Type B pancreatic cell (in vitro differentiated cells): ENCODE measurements around the gene RUNDC1. TPM values are rescaled to one million over a fixed set of nuclear protein-coding genes. Genes with fewer than 3 reads are reported as not detected.
"Not testable (repeated sequence)": the region's sequence is repeated elsewhere in the genome, so short reads cannot be mapped to it uniquely, and the experiment has no call there.

Experiments
- DNase-seq: peaks from one replicate; pipeline ENCODE4 v3.0.0; 2021; ENCODE audit warnings: mixed read lengths; ENCODE audit not compliant: unreplicated experiment; ENCODE audit errors: extremely low spot score
- H3K27ac Mint-ChIP-seq: 2 replicates; pipeline ENCODE4 v1.8.0; 2021; ENCODE audit warnings: mild to moderate bottlenecking, mixed read lengths
- H3K27me3 Mint-ChIP-seq: 2 replicates; pipeline ENCODE4 v1.8.0; 2021; ENCODE audit warnings: mixed read lengths
- H3K36me3 Mint-ChIP-seq: 2 replicates; pipeline ENCODE4 v1.8.0; 2021; ENCODE audit warnings: mixed read lengths
- H3K4me1 Mint-ChIP-seq: one replicate; pipeline ENCODE4 v1.8.0; 2021; ENCODE audit warnings: mixed read lengths; ENCODE audit not compliant: unreplicated experiment
- H3K4me3 Mint-ChIP-seq: 2 replicates; pipeline ENCODE4 v1.8.0; 2021; ENCODE audit warnings: mild to moderate bottlenecking, mixed read lengths
- H3K9me3 Mint-ChIP-seq: 2 replicates; pipeline ENCODE4 v1.8.0; 2021; ENCODE audit warnings: mixed read lengths
- total RNA-seq: library from RNA; stranded (reverse); gene quantifications from 2 replicates; pipeline ENCODE4 v1.2.1, GENCODE V29; 2021; ENCODE audit warnings: low replicate concordance
- TF ChIP-seq, protein P1 (sequence below): fragments of 200-600 bp; sonication (generic); conservative IDR thresholded peaks from 2 replicates; pipeline ENCODE4 v1.5.0; 2021; ENCODE audit warnings: antibody characterized with exemption, mild to moderate bottlenecking

RUNDC1 gene
- total RNA-seq, 1 donor from 2014 or later: 18.2 TPM

DNA sequence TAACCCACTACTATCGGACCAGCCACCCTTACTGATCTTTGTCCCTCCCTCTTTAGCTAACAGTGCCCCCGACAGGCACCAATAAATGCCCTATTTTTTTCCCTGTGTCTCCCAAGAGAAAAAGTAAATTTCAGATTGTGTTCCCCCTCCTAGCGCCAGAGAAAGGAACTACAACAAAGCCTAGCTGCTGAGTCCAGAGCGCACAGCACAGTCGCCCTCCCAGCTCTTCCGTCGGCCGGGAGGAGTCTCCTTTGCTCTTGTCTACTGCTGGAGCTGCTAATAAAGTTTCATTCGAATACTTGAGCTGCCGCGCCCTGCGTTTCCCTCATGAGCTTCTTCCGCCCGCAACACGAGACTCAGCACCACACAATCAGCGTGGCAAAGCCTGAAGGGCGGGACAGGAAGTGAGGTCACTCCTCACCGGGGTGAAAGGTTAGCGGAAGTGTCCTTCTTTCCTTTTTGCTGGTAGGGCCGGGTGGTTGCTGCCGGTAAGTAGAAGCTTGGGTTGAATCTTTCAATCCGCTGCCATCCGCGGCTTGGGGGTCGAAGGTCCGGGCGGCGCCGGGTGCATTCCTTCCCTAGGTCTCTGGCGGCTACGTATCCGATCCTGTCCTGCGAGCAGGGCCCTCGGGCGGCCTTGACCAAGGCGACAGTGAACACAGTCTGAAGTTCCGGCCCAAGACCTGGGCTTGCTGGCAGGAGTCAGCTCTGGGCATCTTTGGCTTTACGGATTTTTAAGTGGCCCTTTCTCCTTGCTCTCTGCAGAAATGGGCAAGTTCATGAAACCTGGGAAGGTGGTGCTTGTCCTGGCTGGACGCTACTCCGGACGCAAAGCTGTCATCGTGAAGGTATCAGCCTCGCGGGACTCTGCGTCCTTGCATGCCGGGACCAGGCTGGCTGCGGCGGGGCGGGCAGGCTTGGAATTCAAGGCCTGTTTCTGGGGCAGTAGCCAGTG lies 17.9 kb downstream of the RUNDC1 start, which contains the start of gene RPL27:
RPL27 (plus strand) TSS at position 436 of the 955 bp plus-strand sequence; CDS start at position 768, 332 bp downstream.
- H3K4me1 Mint-ChIP-seq: peaks cover 16% of the 10 kb centered on the region
- peak; percentile 95 for DNase-seq
- H3K9me3 Mint-ChIP-seq: no peaks in the 10 kb centered on the region
- TF ChIP-seq, protein P1, sequence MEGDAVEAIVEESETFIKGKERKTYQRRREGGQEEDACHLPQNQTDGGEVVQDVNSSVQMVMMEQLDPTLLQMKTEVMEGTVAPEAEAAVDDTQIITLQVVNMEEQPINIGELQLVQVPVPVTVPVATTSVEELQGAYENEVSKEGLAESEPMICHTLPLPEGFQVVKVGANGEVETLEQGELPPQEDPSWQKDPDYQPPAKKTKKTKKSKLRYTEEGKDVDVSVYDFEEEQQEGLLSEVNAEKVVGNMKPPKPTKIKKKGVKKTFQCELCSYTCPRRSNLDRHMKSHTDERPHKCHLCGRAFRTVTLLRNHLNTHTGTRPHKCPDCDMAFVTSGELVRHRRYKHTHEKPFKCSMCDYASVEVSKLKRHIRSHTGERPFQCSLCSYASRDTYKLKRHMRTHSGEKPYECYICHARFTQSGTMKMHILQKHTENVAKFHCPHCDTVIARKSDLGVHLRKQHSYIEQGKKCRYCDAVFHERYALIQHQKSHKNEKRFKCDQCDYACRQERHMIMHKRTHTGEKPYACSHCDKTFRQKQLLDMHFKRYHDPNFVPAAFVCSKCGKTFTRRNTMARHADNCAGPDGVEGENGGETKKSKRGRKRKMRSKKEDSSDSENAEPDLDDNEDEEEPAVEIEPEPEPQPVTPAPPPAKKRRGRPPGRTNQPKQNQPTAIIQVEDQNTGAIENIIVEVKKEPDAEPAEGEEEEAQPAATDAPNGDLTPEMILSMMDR: peak; percentile 87
- peak within 1 kb of the TSS; percentile 99 for H3K27ac Mint-ChIP-seq
- peak within 1 kb of the TSS; percentile 99 for H3K4me3 Mint-ChIP-seq
- H3K27me3 Mint-ChIP-seq: no peaks in the 10 kb centered on the region
- peaks cover 13% of the 10 kb centered on the region for H3K36me3 Mint-ChIP-seq

DNA sequence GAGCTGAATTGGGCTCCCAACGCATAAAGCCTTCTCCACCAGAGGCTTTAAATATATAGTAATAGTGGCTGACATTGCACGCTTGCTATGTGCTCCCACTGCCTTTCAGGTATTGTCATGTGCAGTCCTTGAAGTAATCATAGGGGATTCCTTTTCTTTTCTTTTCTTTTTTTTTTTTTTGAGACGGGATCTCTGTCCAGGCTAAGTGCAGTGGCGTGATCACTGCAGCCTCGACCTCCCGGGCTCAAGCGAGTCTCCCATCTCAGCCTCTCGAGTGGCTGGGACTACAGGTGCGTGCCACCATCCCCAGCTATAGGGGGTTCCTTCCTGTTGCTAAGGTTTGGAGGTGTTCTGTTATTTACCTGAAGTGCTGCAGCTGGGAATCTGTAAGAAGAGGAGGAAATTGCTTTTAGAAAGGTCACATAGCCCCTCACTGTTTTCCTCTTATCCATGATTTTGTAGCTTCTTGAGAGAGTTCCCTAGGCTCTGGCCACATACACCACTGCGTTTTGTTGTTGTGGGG lies 18.7 kb downstream of the RUNDC1 start:
- H3K4me3 Mint-ChIP-seq: peak overlapping the region; percentile 99
- TF ChIP-seq, protein P1: no peak
- H3K4me1 Mint-ChIP-seq: peaks cover 16% of the 10 kb centered on the region
- no peak for DNase-seq
- H3K27me3 Mint-ChIP-seq: no peaks in the 10 kb centered on the region
- peaks cover 13% of the 10 kb centered on the region for H3K36me3 Mint-ChIP-seq
- no peaks in the 10 kb centered on the region for H3K9me3 Mint-ChIP-seq
- peak overlapping the region; percentile 99 for H3K27ac Mint-ChIP-seq

DNA sequence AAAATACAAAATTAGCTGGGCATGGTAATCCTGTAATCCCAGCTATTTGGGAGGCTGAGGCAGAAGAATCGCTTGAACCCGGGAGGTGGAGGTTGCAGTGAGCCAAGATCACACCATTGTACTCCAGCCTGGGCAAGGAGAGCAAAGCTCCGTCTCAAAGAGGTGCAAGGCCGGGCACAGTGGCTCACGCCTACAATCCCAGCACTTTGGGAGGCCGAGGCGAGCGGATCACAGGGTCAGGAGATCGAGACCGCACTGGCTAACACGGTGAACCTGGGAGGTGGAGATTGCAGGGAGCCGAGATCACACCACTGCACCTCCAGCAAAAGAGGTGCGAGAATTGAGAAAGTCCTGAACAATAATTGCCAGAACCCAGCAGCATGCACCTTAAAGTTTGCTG lies 20.5 kb downstream of the RUNDC1 start:
- not testable (repeated sequence) for DNase-seq, H3K4me3 Mint-ChIP-seq, H3K9me3 Mint-ChIP-seq, H3K27me3 Mint-ChIP-seq
- Mint-ChIP-seq H3K4me1 (peaks cover 16% of the 10 kb centered on the region), H3K36me3 (peaks cover 13% of the 10 kb centered on the region), H3K27ac (peak overlapping the region; percentile 48)

DNA sequence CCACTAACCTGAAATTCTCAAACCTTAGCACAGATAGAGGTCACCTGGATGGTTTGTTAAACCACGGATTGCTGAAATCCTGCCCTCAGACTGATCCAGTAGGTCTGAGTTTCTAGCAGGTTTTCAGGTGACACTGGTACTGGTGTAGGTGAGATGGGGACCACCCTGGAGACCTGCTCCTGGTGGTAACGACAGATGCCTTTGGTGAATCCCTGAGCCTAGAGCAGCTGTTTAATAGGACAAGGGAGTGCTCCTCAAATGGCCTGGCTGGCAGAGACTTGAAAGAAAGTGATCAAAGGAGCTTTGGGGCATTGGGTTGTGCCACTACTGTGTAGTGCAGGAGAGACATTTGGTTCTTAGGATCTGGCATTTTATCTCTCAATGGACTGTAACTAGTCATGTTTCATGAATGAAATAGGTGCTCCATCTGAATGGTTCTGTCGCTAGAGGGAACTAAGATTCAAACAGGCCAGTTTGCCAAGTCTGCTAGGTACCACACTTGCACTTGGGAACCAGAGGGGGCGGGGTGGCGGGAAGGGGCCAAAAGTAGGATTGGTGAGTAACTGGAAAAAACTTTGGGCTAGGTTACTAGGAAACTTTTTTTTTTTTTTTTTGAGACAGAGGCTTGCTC lies 23.3 kb downstream of the RUNDC1 start:
- Mint-ChIP-seq H3K9me3 (no peaks in the 10 kb centered on the region), H3K4me1 (peaks cover 17% of the 10 kb centered on the region), H3K4me3 (no peak overlapping the region), H3K36me3 (peaks cover 13% of the 10 kb centered on the region), H3K27ac (peak overlapping the region; percentile 25), H3K27me3 (no peaks in the 10 kb centered on the region)
- TF ChIP-seq, protein P1: no peak
- DNase-seq: no peak

DNA sequence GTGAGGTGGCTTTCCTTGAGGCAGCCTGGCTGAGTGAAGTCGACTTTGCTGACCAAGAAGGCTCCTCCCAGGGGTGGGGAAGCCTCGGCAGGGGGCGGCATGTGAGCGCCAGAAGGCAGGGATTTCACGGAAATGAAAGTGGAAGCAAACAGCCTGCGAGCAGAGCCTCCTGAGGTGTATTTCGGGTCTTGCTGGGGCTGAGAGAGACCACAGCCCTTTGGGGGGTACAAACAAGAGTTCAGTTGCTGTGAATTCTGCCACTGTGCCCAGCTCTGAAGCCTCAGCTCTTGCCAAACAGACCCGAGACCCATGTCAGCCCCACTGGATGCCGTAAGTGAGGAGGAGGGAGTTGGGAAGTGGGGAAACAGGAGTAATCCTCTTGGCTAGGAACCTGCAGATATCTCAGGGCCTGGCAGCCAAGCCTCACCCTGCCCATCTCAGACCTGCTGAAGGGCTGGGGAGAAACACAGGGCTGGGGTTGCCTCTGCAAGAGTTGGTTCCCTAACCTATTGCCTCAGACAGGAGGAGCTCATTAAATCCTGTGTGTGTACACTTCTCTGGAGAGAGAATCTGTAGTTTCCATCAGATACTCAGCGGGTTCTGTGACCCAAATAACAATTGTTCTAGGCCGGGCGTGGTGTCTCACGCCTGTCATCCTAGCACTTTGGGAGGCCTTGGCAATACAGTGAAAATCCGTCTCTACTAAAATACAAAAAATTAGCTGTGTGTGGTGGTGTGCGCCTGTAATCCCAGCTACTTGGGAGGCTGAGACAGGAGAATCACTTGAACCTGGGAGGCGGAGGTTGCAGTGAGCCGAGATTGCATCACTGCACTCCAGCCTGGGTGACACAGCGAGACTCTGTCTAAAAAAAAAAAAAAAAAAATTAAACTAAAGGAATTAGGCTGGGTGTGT lies 26.5 kb downstream of the RUNDC1 start, which contains the start of gene IFI35:
IFI35 (plus strand) TSS at position 146 of the 913 bp plus-strand sequence; CDS start at position 310, 164 bp downstream.
- Mint-ChIP-seq H3K27ac (peak within 1 kb of the TSS; percentile 91), H3K4me3 (peak within 1 kb of the TSS; percentile 87), H3K27me3 (no peaks in the 10 kb centered on the region), H3K36me3 (peaks cover 2% of the 10 kb centered on the region), H3K4me1 (peaks cover 14% of the 10 kb centered on the region), H3K9me3 (no peaks in the 10 kb centered on the region)
- no peak for DNase-seq
- TF ChIP-seq, protein P1: no peak
